ENCODE measurements around the gene ZSCAN12.
"Not testable (repeated sequence)": the region's sequence is repeated elsewhere in the genome, so short reads cannot be mapped to it uniquely, and the experiment has no call there.

ZSCAN12 gene

GRCh38 chr6:28410767-28411166, 11.2 kb upstream of the ZSCAN12 start:
- H3K36me3 Mint-ChIP-seq (ENCODE audit: low read depth) = no peaks in the 10 kb centered on the region
- ATAC-seq (no peak), DNase-seq (no peak)
- H3K4me1 Mint-ChIP-seq = peaks cover 20% of the 10 kb centered on the region
- H3K9me3 Mint-ChIP-seq = no peaks in the 10 kb centered on the region
- H3K4me3 Mint-ChIP-seq = no peak overlapping the region
- no peak overlapping the region for H3K27ac Mint-ChIP-seq
- peaks cover 28% of the 10 kb centered on the region for H3K27me3 Mint-ChIP-seq

- ATAC-seq = peak; percentile 88
- H3K36me3 Mint-ChIP-seq (ENCODE audit: low read depth) = no peaks in the 10 kb centered on the region
- H3K27ac Mint-ChIP-seq = peak overlapping the region; percentile 52
- no peak for DNase-seq
- no peak overlapping the region for H3K4me3 Mint-ChIP-seq
- H3K27me3 Mint-ChIP-seq = peaks cover 40% of the 10 kb centered on the region
- H3K4me1 Mint-ChIP-seq = peaks cover 20% of the 10 kb centered on the region
- no peaks in the 10 kb centered on the region for H3K9me3 Mint-ChIP-seq
These were observed 8.7 kb upstream of the ZSCAN12 start for GRCh38 chr6:28408076-28408802.

GRCh38 chr6:28407401-28407800, 7.9 kb upstream of the ZSCAN12 start:
- peaks cover 47% of the 10 kb centered on the region for H3K27me3 Mint-ChIP-seq
- ATAC-seq = peak; percentile 79
- no peaks in the 10 kb centered on the region for H3K36me3 Mint-ChIP-seq (ENCODE audit: low read depth)
- DNase-seq = no peak
- no peaks in the 10 kb centered on the region for H3K9me3 Mint-ChIP-seq
- peaks cover 20% of the 10 kb centered on the region for H3K4me1 Mint-ChIP-seq
- no peak overlapping the region for H3K27ac Mint-ChIP-seq
- H3K4me3 Mint-ChIP-seq = no peak overlapping the region

GRCh38 chr6:28403923-28404322, 4.4 kb upstream of the ZSCAN12 start:
- not testable (repeated sequence) for H3K9me3 Mint-ChIP-seq; DNase-seq; ATAC-seq; H3K36me3 Mint-ChIP-seq (ENCODE audit: low read depth); H3K4me3 Mint-ChIP-seq; H3K27ac Mint-ChIP-seq
- Mint-ChIP-seq H3K27me3 (peaks cover 38% of the 10 kb centered on the region), H3K4me1 (peaks cover 27% of the 10 kb centered on the region)

GRCh38 chr6:28402197-28402596, 2.6 kb upstream of the ZSCAN12 start:
- Mint-ChIP-seq H3K36me3 (ENCODE audit: low read depth) (peaks cover 17% of the 10 kb centered on the region), H3K4me1 (peaks cover 23% of the 10 kb centered on the region), H3K27ac (no peak overlapping the region), H3K4me3 (no peak overlapping the region), H3K9me3 (no peaks in the 10 kb centered on the region), H3K27me3 (peaks cover 37% of the 10 kb centered on the region)
- ATAC-seq = no peak
- no peak for DNase-seq

GRCh38 chr6:28401172-28401571, 1.6 kb upstream of the ZSCAN12 start:
- Mint-ChIP-seq H3K27me3 (peaks cover 34% of the 10 kb centered on the region), H3K27ac (no peak overlapping the region), H3K36me3 (ENCODE audit: low read depth) (peaks cover 26% of the 10 kb centered on the region), H3K4me3 (peak overlapping the region; percentile 5), H3K9me3 (no peaks in the 10 kb centered on the region), H3K4me1 (peaks cover 28% of the 10 kb centered on the region)
- DNase-seq (no peak), ATAC-seq (no peak)

- Mint-ChIP-seq H3K27me3 (peaks cover 29% of the 10 kb centered on the region), H3K4me3 (peak overlapping the region; percentile 90), H3K4me1 (peaks cover 38% of the 10 kb centered on the region), H3K27ac (peak overlapping the region; percentile 94), H3K9me3 (no peaks in the 10 kb centered on the region), H3K36me3 (ENCODE audit: low read depth) (peaks cover 34% of the 10 kb centered on the region)
- DNase-seq = no peak
- ATAC-seq = no peak
These were observed 540 bp upstream of the ZSCAN12 start for GRCh38 chr6:28400122-28400451.

GRCh38 chr6:28395918-28396317, 3.6 kb downstream of the ZSCAN12 start:
- Mint-ChIP-seq H3K4me3 (no peak overlapping the region), H3K27ac (no peak overlapping the region), H3K4me1 (peaks cover 44% of the 10 kb centered on the region)

GRCh38 chr6:28393912-28394662, 5.5 kb downstream of the ZSCAN12 start:
- peaks cover 77% of the 10 kb centered on the region for H3K36me3 Mint-ChIP-seq (ENCODE audit: low read depth)
- no peak overlapping the region for H3K4me3 Mint-ChIP-seq
- H3K27me3 Mint-ChIP-seq = no peaks in the 10 kb centered on the region
- no peaks in the 10 kb centered on the region for H3K9me3 Mint-ChIP-seq
- peaks cover 38% of the 10 kb centered on the region for H3K4me1 Mint-ChIP-seq
- ATAC-seq (no peak), DNase-seq (no peak)
- H3K27ac Mint-ChIP-seq = no peak overlapping the region

More at GRCh38 chr6:28395918-28396317, 3.6 kb downstream of the ZSCAN12 start:
- Mint-ChIP-seq H3K27me3 (peaks cover 1% of the 10 kb centered on the region), H3K9me3 (no peaks in the 10 kb centered on the region), H3K36me3 (ENCODE audit: low read depth) (peaks cover 66% of the 10 kb centered on the region)
- DNase-seq = no peak
- ATAC-seq = no peak

GRCh38 chr6:28390688-28391087, 8.9 kb downstream of the ZSCAN12 start:
- Mint-ChIP-seq H3K36me3 (ENCODE audit: low read depth) (peaks cover 74% of the 10 kb centered on the region), H3K4me1 (peaks cover 15% of the 10 kb centered on the region), H3K27ac (no peak overlapping the region), H3K4me3 (no peak overlapping the region), H3K27me3 (no peaks in the 10 kb centered on the region), H3K9me3 (no peaks in the 10 kb centered on the region)
- DNase-seq = no peak
- ATAC-seq = no peak

- H3K4me1 Mint-ChIP-seq = peaks cover 18% of the 10 kb centered on the region
- ATAC-seq (no peak), DNase-seq (no peak)
- no peak overlapping the region for H3K27ac Mint-ChIP-seq
- no peaks in the 10 kb centered on the region for H3K27me3 Mint-ChIP-seq
- H3K4me3 Mint-ChIP-seq = no peak overlapping the region
- peaks cover 6% of the 10 kb centered on the region for H3K9me3 Mint-ChIP-seq
- H3K36me3 Mint-ChIP-seq (ENCODE audit: low read depth) = peaks cover 69% of the 10 kb centered on the region
These were observed 15.4 kb downstream of the ZSCAN12 start for GRCh38 chr6:28384143-28384533.

- peak overlapping the region; percentile 52 for H3K27ac Mint-ChIP-seq
- peak overlapping the region; percentile 73 for H3K4me3 Mint-ChIP-seq
- H3K27me3 Mint-ChIP-seq = no peaks in the 10 kb centered on the region
- H3K9me3 Mint-ChIP-seq = peaks cover 6% of the 10 kb centered on the region
- DNase-seq (peak; percentile 52), ATAC-seq (peak; percentile 77)
- H3K4me1 Mint-ChIP-seq = peaks cover 18% of the 10 kb centered on the region
- H3K36me3 Mint-ChIP-seq (ENCODE audit: low read depth) = peaks cover 65% of the 10 kb centered on the region
These were observed 16.1 kb downstream of the ZSCAN12 start for GRCh38 chr6:28383235-28384142.

- H3K36me3 Mint-ChIP-seq (ENCODE audit: low read depth) = peaks cover 58% of the 10 kb centered on the region
- no peak overlapping the region for H3K4me3 Mint-ChIP-seq
These were observed 19.2 kb downstream of the ZSCAN12 start for GRCh38 chr6:28380381-28380780.

GRCh38 chr6:28378644-28379043, 20.9 kb downstream of the ZSCAN12 start:
- DNase-seq (no peak), ATAC-seq (no peak)
- Mint-ChIP-seq H3K9me3 (peaks cover 6% of the 10 kb centered on the region), H3K36me3 (ENCODE audit: low read depth) (peaks cover 51% of the 10 kb centered on the region), H3K4me1 (peaks cover 10% of the 10 kb centered on the region), H3K27me3 (no peaks in the 10 kb centered on the region), H3K27ac (no peak overlapping the region), H3K4me3 (no peak overlapping the region)

More at GRCh38 chr6:28380381-28380780, 19.2 kb downstream of the ZSCAN12 start:
- Mint-ChIP-seq H3K4me1 (peaks cover 16% of the 10 kb centered on the region), H3K27ac (no peak overlapping the region), H3K27me3 (no peaks in the 10 kb centered on the region), H3K9me3 (peaks cover 6% of the 10 kb centered on the region)
- DNase-seq (no peak), ATAC-seq (no peak)
